HepG2 (cell line): ENCODE data around the gene ALDH3B2. TPM values are rescaled to one million over a fixed set of nuclear protein-coding genes. Genes with fewer than 3 reads are reported as not detected.
"Not testable (repeated sequence)": the region's sequence is repeated elsewhere in the genome, so short reads cannot be mapped to it uniquely, and the experiment has no call there.

Experiments used
- ATAC-seq: fragments of 200-7000 bp; cut with Tn5 transposase; 3 replicates; pipeline ENCODE4 v1.9.1; 2020; ENCODE audit warnings: mild to moderate bottlenecking, moderate library complexity
- BruUV-seq: library from RNA; stranded (reverse); fragments of 400-500 nt; replicated peaks from 2 replicates; lab custom pipeline; 2021; lab: Mats Ljungman, UMichigan
- CTCF ChIA-PET: fragments of 300-600 bp; formaldehyde crosslinking; extraction: SDS; loops from one replicate; lab custom pipeline; 2021; ENCODE audit warnings: low total read pairs, inconsistent platforms, low intra/inter-chr PET ratio; lab: Yijun Ruan, JAX
- POLR2A ChIA-PET: fragments of 350-600 bp; sonication (Branson Sonifier 250); formaldehyde crosslinking; loops from one replicate; lab custom pipeline; 2020; ENCODE audit warnings: antibody characterized with exemption, inconsistent platforms; lab: Yijun Ruan, JAX
- DNase-seq: peaks from one replicate; pipeline ENCODE4 v3.0.0-alpha.2; 2015; ENCODE audit warnings: low spot score
- FAIRE-seq: peaks from 3 replicates; lab custom pipeline; 2011; peaks lifted over from hg19 to GRCh38; lab: Jason Lieb, UNC
- H2AFZ ChIP-seq: one replicate; pipeline ENCODE4 v1.6.1; 2011; ENCODE audit warnings: low read length, inconsistent platforms
- H3K27ac ChIP-seq: fragments of 300-600 bp; 3 replicates; pipeline ENCODE4 v1.8.0; 2011; ENCODE audit warnings: mixed run types, mild to moderate bottlenecking, mixed read lengths, low read length, inconsistent platforms; ENCODE audit not compliant: insufficient read depth; ENCODE audit errors: extremely low read length
- H3K27me3 ChIP-seq, 2 experiments: fragments of 200-600 bp in 1 of 2; 2 replicates in 1 of 2; 3 replicates in 1 of 2; pipeline versions ENCODE4 v1.6.0 to v1.8.0; 2011; ENCODE audit warnings: low read length in 2 of 2, mild to moderate bottlenecking in 2 of 2, moderate library complexity in 2 of 2, inconsistent platforms in 1 of 2; ENCODE audit not compliant: insufficient read depth in 2 of 2, control insufficient read depth in 1 of 2
- H3K36me3 ChIP-seq, 2 experiments: fragments of 200-600 bp in 1 of 2; replicated peaks in 1 of 2; 2 replicates in 1 of 2; 3 replicates in 1 of 2; pipeline versions ENCODE4 v1.5.1 to v1.8.0; 2011; ENCODE audit warnings: low read length in 2 of 2, inconsistent platforms in 1 of 2; ENCODE audit not compliant: insufficient read depth in 2 of 2, control insufficient read depth in 1 of 2
- H3K4me1 ChIP-seq: 2 replicates; pipeline ENCODE4 v1.5.1; 2012; ENCODE audit warnings: low read length, inconsistent platforms; ENCODE audit not compliant: insufficient read depth
- H3K4me2 ChIP-seq: 2 replicates; pipeline ENCODE4 v1.6.0; 2011; ENCODE audit warnings: low read depth, low read length, inconsistent platforms
- H3K4me3 ChIP-seq, 3 experiments: fragments of 200-600 bp in 1 of 3; sonication (generic), shearing (Covaris generic) in 1 of 3; replicated peaks in 1 of 3; 2 replicates each; pipeline ENCODE4 v1.5.1; 2011 to 2016; ENCODE audit warnings: low read length in 3 of 3, inconsistent platforms in 2 of 3, low read depth in 2 of 3, mild to moderate bottlenecking in 2 of 3, control low read depth in 1 of 3, mixed read lengths in 1 of 3; ENCODE audit not compliant: insufficient read depth in 1 of 3
- H3K79me2 ChIP-seq: one replicate; pipeline ENCODE4 v1.6.1; 2011; ENCODE audit warnings: low read length, inconsistent platforms; ENCODE audit not compliant: insufficient read depth
- H3K9ac ChIP-seq: 2 replicates; pipeline ENCODE4 v1.6.0; 2011; ENCODE audit warnings: mild to moderate bottlenecking, low read depth, low read length, inconsistent platforms; ENCODE audit not compliant: insufficient read depth
- H3K9me3 ChIP-seq: 2 replicates; pipeline ENCODE4 v1.5.1; 2012; ENCODE audit warnings: mild to moderate bottlenecking, low read length
- H4K20me1 ChIP-seq: 2 replicates; pipeline ENCODE4 v1.6.0; 2011; ENCODE audit warnings: inconsistent platforms, mild to moderate bottlenecking, low read length, moderate library complexity; ENCODE audit not compliant: insufficient read depth
- CC2D1A ChIP-seq: sonication (generic); formaldehyde crosslinking; IDR thresholded peaks from 2 replicates; pipeline ENCODE4 v1.8.1; 2023; ENCODE audit warnings: mild to moderate bottlenecking, missing genetic modification reagents
- HNF4A ChIP-seq: sonication (generic); formaldehyde crosslinking; IDR thresholded peaks from 2 replicates; pipeline ENCODE4 v1.4.0; 2020; ENCODE audit warnings: missing genetic modification reagents
- NR2C2 ChIP-seq: sonication (generic); formaldehyde crosslinking; IDR thresholded peaks from 2 replicates; pipeline ENCODE4 v1.4.0; 2020; ENCODE audit warnings: missing genetic modification reagents, mild to moderate bottlenecking, moderate library complexity, borderline replicate concordance
- PHB2 ChIP-seq: fragments of 450-650 bp; IDR thresholded peaks from 2 replicates; pipeline ENCODE4 v1.6.1; 2018; ENCODE audit not compliant: partially characterized antibody
- POGK ChIP-seq: sonication (generic); formaldehyde crosslinking; conservative IDR thresholded peaks from 2 replicates; pipeline ENCODE4 v1.8.0; 2022; ENCODE audit warnings: mild to moderate bottlenecking, moderate library complexity, missing genetic modification reagents
- ZFAT ChIP-seq: sonication (generic); formaldehyde crosslinking; conservative IDR thresholded peaks from 2 replicates; pipeline ENCODE4 v1.8.1; 2023; ENCODE audit warnings: missing genetic modification reagents, inconsistent platforms
- ZMYM4 ChIP-seq: sonication (generic); formaldehyde crosslinking; IDR thresholded peaks from 2 replicates; pipeline ENCODE4 v1.8.1; 2023; ENCODE audit warnings: mild to moderate bottlenecking, missing genetic modification reagents
- ZNF691 ChIP-seq: sonication (generic); formaldehyde crosslinking; IDR thresholded peaks from 2 replicates; pipeline ENCODE4 v1.4.0; 2020; ENCODE audit warnings: missing genetic modification reagents, low read depth, mild to moderate bottlenecking, borderline replicate concordance
- WGBS: methylation state at CpG from one replicate; pipeline ENCODE4 v1.1.6; 2017; ENCODE audit warnings: low lambda C conversion rate; 5-methylcytosine and 5-hydroxymethylcytosine counted together
- in situ Hi-C: cut with HindIII; loops from 2 replicates; pipeline ENCODE4 v1.10.0; 2017; ENCODE audit warnings: low pct_unique_long_range_greater_than_20kb; ENCODE audit not compliant: extremely low pct_ligation_motif_present
- intact Hi-C: fragments of 100-400 bp; cut with micrococcal nuclease; formaldehyde crosslinking; loops from one replicate; pipeline ENCODE4 v1.10.0; 2022; ENCODE audit not compliant: unreplicated experiment
- polyA plus RNA-seq, 8 experiments: library from polyadenylated mRNA; depleted of rRNA in 3 of 8; stranded (reverse) in 7 of 8; unstranded in 1 of 8; fragments of >200 nt; fragmentation: Illumina TruSeq in 4 of 8; extraction: Trizol in 4 of 8; gene quantifications; 2 replicates each; pipeline versions ENCODE4 v1.2.1 to v1.2.3, GENCODE V29; 2011 to 2016; ENCODE audit warnings: low read depth in 4 of 8, missing spikeins in 1 of 8, mixed read lengths in 1 of 8; ENCODE audit not compliant: insufficient read depth in 1 of 8
- total RNA-seq, 5 experiments: library from RNA; depleted of rRNA; stranded (reverse); fragments of >200 nt; fragmentation: Illumina TruSeq; extraction: Trizol; gene quantifications; 2 replicates each; pipeline ENCODE4 v1.2.3, GENCODE V29; 2016; ENCODE audit warnings: low read depth in 1 of 5

The ALDH3B2 gene
- total and polyA plus RNA-seq, 2 of the 13 experiments (the other 11 are each of a cell fraction or from before 2014, with no cell fraction given) = not detected

- no peak for TF ChIP-seq ZFAT (CRISPR knock-in tag)
- no peak for TF ChIP-seq ZNF691 (CRISPR knock-in tag)
- no peak for TF ChIP-seq PHB2
- no peak for TF ChIP-seq ZMYM4 (CRISPR knock-in tag)
- no peak for TF ChIP-seq POGK (CRISPR knock-in tag)
- TF ChIP-seq CC2D1A (CRISPR knock-in tag) = no peak
- TF ChIP-seq NR2C2 (CRISPR knock-in tag) = no peak
- TF ChIP-seq HNF4A = no peak
Observed at GRCh38 chr11:67704524-67704923, 30.1 kb upstream of the ALDH3B2 start (continued).

- H3K4me2 ChIP-seq, ATAC-seq, H3K9me3 ChIP-seq, BruUV-seq, H4K20me1 ChIP-seq, H3K36me3 ChIP-seq, H2AFZ ChIP-seq, DNase-seq, H3K4me1 ChIP-seq, in situ Hi-C loops, H3K79me2 ChIP-seq, FAIRE-seq, H3K27ac ChIP-seq, CTCF ChIA-PET, H3K9ac ChIP-seq, H3K27me3 ChIP-seq, intact Hi-C loops, POLR2A ChIA-PET, H3K4me3 ChIP-seq: not testable (repeated sequence)
- WGBS = 26% methylated on average over 5 of the region's 5 CpGs
Observed at GRCh38 chr11:67703709-67704108, 29.3 kb upstream of the ALDH3B2 start.
